HG02870 (cell line): ENCODE measurements around the gene SMARCD3.

ENCODE experiments used
- ATAC-seq: cut with Tn5 transposase; IDR thresholded peaks from one replicate; pipeline ENCODE4 v1.9.1; 2021; ENCODE audit warnings: mild to moderate bottlenecking, moderate library complexity; ENCODE audit not compliant: unreplicated experiment

Gene SMARCD3

GRCh38 chr7:151237244-151238189 lies 11.0 kb downstream of the SMARCD3 start:
- no peak for ATAC-seq

- no peak for ATAC-seq
These were observed 12.1 kb downstream of the SMARCD3 start for GRCh38 chr7:151236406-151236805.

- ATAC-seq = no peak
These were observed 13.3 kb downstream of the SMARCD3 start for GRCh38 chr7:151235091-151235787.

GRCh38 chr7:151233804-151234203 lies 14.7 kb downstream of the SMARCD3 start:
- no peak for ATAC-seq

GRCh38 chr7:151232917-151233701 lies 15.4 kb downstream of the SMARCD3 start:
- no peak for ATAC-seq

- ATAC-seq = peak; percentile 96
These were observed 16.2 kb downstream of the SMARCD3 start, which contains the start of gene CHPF2 for GRCh38 chr7:151232091-151232916. TSS of gene CHPF2 (plus strand) at chr7:151232483. CDS start at chr7:151234012, 1,529 bp downstream.

- no peak for ATAC-seq
These were observed 17.4 kb downstream of the SMARCD3 start for GRCh38 chr7:151231080-151231479.

- ATAC-seq = no peak
These were observed 19.2 kb downstream of the SMARCD3 start for GRCh38 chr7:151229249-151229648.

GRCh38 chr7:151228024-151228866 lies 20.2 kb downstream of the SMARCD3 start:
- no peak for ATAC-seq

- ATAC-seq = peak; percentile 99
These were observed 21.4 kb downstream of the SMARCD3 start, which contains the start of gene ABCF2 for GRCh38 chr7:151226875-151227782. TSS of gene ABCF2 (minus strand) at chr7:151227205. CDS start at chr7:151226458, 747 bp downstream.

- peak; percentile 12 for ATAC-seq
These were observed 22.0 kb downstream of the SMARCD3 start for GRCh38 chr7:151226560-151226874.

- no peak for ATAC-seq
These were observed 22.5 kb downstream of the SMARCD3 start for GRCh38 chr7:151225948-151226510.

GRCh38 chr7:151223728-151224127 lies 24.8 kb downstream of the SMARCD3 start:
- no peak for ATAC-seq

GRCh38 chr7:151218170-151218569 lies 30.3 kb downstream of the SMARCD3 start:
- ATAC-seq = no peak

GRCh38 chr7:151215396-151215795 lies 33.1 kb downstream of the SMARCD3 start:
- ATAC-seq = no peak

GRCh38 chr7:151213826-151214225 lies 34.7 kb downstream of the SMARCD3 start:
- no peak for ATAC-seq

- ATAC-seq = no peak
These were observed 35.9 kb downstream of the SMARCD3 start for GRCh38 chr7:151212626-151213025.
